Measurements from ENCODE around the gene UBE4A.

The UBE4A gene

DNA sequence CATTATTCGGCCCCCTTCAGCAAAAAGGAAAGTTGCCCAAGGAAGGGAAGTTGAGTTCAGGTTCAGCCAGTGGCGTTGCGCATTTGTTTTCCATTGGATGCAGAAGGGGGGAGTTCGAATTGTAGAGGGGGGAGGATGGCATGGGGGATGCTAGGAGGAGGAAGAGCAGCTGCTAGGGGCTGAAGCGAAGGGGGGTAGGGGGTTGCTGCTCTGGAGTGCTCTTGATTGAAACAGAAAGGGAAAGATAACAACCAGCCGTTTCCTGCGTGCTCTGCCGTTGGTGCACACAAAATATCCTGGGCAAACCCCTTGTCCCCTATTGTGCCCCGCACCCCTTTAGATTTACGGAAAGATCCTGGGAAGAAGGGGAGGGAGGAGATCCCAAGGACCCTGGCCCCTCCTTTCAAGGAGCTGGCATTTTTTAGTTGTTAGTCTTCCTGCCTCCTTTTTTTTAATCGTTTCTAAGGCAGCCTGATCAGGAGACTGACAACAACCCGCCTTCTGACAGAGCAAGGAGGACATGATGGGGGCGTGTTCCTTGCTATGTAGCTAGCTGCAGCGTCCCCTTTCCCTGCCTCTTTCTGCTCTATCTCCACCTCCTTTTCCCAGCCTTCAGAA is 79.0 kb downstream of the UBE4A start:
- DNase-seq (ENCODE audit: low spot score) = peak; percentile 71

DNA sequence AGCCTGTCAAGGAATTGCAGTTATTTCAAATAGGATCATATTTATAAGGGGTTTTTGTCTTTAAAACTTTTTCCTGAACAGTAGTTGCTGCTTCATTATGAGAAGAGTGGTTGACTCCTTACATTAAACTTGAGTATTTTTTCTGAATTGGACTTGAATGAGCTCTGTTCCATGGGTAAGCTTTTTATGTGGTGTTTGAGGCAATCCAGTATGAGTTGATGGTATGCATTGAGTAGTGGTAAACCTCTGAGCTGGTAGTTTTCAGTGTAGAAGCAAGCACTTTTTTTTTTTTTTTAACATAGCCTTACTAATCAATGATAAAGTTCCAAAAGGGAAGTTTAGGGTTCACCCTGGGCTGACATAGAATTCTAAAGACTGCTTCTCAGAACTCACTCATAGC is 80.2 kb downstream of the UBE4A start:
- DNase-seq (ENCODE audit: low spot score) = no peak

DNA sequence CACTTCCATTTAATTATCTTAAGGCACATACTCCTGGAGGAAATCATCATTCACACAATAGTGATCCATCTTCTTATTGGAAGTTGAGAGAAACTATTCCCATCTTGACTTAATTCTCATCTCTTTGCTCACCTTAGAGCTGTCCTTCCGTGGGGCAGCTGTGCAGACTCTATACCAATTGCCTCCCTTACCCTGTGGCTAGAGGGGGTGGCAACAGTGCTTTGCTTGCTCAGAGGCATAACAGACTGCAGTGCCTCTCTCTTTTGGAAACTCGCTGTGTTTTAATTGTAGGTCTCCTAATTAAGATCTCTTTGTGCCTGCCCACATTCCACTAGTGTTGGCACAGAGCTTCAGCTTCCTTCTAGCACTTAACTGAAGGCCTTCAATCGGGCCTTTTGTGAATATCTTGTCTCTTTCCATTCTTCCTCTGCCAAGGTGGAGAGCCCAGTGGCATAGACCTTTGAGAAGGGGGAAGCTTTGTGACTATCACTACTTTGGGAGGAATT is 82.4 kb downstream of the UBE4A start:
- DNase-seq (ENCODE audit: low spot score) = no peak

DNA sequence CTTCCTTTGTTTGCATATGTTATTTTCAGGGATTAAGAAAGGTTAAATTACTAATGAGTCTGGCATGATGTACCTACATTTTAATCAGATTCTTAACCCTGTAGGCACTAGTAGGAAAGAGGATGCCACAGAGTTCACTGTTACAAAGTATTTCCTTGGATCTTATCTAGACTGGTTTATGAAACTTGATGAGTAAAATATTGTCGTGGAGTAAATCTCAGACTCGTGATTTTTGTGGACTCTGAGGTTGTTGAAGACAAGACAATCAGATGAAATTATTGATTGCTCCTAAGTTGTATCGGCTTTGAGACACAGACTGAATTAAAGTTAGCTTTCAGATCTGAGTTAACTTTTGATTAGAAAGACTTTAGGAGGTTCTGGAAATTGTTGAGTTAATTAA is 82.9 kb downstream of the UBE4A start:
- DNase-seq (ENCODE audit: low spot score) = no peak

DNA sequence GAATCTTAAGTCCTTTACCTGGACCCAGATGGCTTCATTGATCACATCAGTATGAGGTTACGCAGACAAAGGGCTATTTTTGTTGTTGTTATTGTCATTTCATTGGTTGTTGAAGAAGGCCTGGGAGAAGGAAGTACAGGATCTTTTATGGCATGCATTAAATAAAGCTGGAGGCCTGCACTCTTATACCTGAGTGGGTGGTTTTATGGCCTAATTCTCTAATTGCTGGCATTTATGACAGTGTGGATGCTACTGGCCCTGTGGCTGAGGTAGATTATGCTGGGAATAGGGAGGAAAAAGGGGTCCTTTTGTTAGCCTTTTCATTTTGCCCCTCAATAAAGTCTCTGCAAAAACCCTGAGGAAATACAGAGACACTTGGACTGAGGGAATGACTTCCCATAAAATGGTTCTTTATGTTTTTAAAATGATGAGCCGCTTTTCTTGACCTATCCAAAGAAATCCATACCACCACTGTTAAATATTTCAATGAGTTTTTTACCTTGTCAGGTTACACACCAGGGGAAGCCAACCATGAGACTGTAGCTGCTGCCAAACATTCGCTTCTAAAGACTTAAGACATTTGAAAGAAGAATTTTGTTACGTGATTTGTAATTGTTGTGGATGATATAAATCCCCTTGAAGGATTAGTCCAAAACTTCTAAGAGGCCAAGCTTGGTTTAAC is 83.6 kb downstream of the UBE4A start:
- DNase-seq (ENCODE audit: low spot score) = no peak

DNA sequence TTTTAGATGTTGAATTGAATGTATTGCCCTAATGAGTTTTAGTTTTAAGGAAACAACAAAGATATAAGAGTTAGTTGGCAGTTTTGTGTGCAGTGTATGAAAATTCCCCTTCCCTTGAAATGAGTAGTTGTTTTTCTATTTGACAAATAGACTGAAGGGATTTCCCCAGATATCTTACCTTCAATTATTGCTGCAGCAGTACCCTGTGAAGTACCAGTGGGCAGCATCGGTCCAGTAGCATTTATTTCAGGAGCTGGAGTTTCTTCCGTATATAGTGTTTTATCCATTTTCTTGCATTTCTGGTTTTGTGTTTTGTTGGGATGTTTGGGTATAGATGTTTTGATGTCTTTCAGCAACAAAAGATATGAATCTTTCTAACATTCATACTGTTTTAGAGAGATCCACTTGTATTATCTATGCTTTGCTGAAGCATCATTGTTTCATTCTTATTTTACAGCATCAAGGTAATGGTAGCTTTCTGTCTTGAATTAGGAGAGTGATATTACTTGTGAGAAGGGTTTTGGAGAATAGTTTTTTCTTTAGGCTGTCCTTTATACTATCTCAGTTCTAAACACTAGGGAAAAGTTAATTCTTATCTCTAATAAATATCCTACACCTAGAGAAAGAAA is 84.3 kb downstream of the UBE4A start:
- no peak for DNase-seq (ENCODE audit: low spot score)

DNA sequence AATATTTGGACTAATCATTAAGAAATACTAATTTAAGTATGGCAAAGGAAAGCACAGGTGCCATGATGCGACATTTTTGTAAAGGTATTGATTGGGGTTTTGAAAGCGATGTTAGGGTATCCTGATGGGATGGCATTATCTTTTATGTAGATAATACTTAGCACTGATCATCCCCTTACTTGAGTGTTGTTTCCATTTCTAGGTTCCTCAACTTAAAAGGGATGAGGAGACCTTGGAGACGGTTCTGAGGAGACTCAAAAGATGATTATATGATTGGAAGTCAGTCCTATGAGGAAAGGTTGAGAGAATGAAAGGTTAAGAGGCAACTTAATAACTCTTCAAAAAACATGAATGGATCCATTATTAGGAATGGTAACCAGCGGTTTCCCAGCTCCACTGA is 88.0 kb downstream of the UBE4A start:
- DNase-seq (ENCODE audit: low spot score) = no peak

DNA sequence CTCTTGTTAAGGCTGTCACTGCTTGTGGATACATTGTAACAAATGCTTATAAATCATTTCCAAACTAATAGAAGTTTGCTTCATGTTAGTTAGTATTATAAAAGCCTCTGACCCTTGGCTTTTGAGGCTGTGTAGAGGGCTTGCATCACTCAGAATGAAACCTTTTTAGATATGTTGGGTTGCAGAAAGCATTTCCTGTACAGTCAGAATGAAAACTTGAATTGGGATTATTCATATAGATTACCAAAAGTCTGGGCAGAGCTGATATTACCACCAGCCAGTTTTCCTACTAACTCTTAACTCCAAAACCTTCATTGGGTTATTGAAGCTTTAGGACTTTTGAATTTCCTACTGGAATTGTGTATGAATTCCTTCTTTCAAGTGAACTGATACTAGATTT is 88.9 kb downstream of the UBE4A start:
- no peak for DNase-seq (ENCODE audit: low spot score)
